Measurements from ENCODE around the gene SMARCAD1.

DNA sequence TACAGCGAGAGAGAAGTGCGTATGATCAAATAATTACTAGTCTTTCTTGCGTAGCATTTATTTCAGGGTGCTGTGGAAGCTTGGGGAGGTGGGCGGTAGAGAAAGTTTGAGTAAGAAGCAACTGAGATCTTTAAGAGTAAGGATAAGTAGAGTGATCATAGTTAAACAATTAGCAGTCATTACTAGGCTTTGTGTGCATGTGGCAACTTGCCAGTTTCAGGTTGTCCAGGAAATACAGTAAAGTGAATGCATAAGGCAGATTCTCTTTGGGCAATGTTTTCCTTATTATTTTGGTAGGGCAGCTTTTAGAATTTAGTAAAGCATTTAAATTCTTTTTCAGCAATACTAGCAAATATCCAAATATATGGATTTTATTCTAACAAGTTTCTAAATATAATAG is 78.0 kb downstream of the SMARCAD1 start:
- TF ChIP-seq, protein P1, sequence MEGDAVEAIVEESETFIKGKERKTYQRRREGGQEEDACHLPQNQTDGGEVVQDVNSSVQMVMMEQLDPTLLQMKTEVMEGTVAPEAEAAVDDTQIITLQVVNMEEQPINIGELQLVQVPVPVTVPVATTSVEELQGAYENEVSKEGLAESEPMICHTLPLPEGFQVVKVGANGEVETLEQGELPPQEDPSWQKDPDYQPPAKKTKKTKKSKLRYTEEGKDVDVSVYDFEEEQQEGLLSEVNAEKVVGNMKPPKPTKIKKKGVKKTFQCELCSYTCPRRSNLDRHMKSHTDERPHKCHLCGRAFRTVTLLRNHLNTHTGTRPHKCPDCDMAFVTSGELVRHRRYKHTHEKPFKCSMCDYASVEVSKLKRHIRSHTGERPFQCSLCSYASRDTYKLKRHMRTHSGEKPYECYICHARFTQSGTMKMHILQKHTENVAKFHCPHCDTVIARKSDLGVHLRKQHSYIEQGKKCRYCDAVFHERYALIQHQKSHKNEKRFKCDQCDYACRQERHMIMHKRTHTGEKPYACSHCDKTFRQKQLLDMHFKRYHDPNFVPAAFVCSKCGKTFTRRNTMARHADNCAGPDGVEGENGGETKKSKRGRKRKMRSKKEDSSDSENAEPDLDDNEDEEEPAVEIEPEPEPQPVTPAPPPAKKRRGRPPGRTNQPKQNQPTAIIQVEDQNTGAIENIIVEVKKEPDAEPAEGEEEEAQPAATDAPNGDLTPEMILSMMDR (IDR thresholded peaks at IDR 0.05; ENCODE audit: low read depth, low read length, missing input control): no peak
- TF ChIP-seq, protein P2, sequence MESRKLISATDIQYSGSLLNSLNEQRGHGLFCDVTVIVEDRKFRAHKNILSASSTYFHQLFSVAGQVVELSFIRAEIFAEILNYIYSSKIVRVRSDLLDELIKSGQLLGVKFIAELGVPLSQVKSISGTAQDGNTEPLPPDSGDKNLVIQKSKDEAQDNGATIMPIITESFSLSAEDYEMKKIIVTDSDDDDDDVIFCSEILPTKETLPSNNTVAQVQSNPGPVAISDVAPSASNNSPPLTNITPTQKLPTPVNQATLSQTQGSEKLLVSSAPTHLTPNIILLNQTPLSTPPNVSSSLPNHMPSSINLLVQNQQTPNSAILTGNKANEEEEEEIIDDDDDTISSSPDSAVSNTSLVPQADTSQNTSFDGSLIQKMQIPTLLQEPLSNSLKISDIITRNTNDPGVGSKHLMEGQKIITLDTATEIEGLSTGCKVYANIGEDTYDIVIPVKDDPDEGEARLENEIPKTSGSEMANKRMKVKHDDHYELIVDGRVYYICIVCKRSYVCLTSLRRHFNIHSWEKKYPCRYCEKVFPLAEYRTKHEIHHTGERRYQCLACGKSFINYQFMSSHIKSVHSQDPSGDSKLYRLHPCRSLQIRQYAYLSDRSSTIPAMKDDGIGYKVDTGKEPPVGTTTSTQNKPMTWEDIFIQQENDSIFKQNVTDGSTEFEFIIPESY (IDR thresholded peaks at IDR 0.05): no peak
- TF ChIP-seq YY1 (IDR thresholded peaks at IDR 0.05) (no peak), TAF1 (conservative IDR thresholded peaks at IDR 0.05) (no peak), GABPA (IDR thresholded peaks at IDR 0.05 in 1 of 2, conservative IDR thresholded peaks at IDR 0.05 in 1 of 2) (no peak), RAD21 (IDR thresholded peaks at IDR 0.05) (no peak)
- TF ChIP-seq, protein P3, sequence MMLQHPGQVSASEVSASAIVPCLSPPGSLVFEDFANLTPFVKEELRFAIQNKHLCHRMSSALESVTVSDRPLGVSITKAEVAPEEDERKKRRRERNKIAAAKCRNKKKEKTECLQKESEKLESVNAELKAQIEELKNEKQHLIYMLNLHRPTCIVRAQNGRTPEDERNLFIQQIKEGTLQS (IDR thresholded peaks at IDR 0.05): no peak

All from liver (tissue), 3 donors.